HG03064 (cell line): ENCODE results near the gene TRAPPC2B.
"Not testable (repeated sequence)": the region's sequence is repeated elsewhere in the genome, so short reads cannot be mapped to it uniquely, and the experiment has no call there.

Experiments used
- ATAC-seq: cut with Tn5 transposase; IDR thresholded peaks from one replicate; pipeline ENCODE4 v1.9.1; 2021; ENCODE audit warnings: low read depth; ENCODE audit not compliant: unreplicated experiment

The TRAPPC2B gene

GRCh38 chr19:57366776-57367175 lies 3.4 kb downstream of the TRAPPC2B start:
- ATAC-seq: no peak

- no peak for ATAC-seq
Measured at GRCh38 chr19:57374179-57374578, 10.8 kb downstream of the TRAPPC2B start.

- not testable (repeated sequence) for ATAC-seq
Measured at GRCh38 chr19:57374647-57375046, 11.3 kb downstream of the TRAPPC2B start.

GRCh38 chr19:57376151-57376550 lies 12.8 kb downstream of the TRAPPC2B start:
- no peak for ATAC-seq

- no peak for ATAC-seq
Measured at GRCh38 chr19:57377498-57378146, 14.3 kb downstream of the TRAPPC2B start.

GRCh38 chr19:57380923-57381322 lies 17.6 kb downstream of the TRAPPC2B start:
- no peak for ATAC-seq

GRCh38 chr19:57382806-57383488 lies 19.6 kb downstream of the TRAPPC2B start:
- no peak for ATAC-seq

- no peak for ATAC-seq
Measured at GRCh38 chr19:57389194-57389729, 25.9 kb downstream of the TRAPPC2B start.

- peak; percentile 94 for ATAC-seq
Measured at GRCh38 chr19:57389730-57390598, 26.6 kb downstream of the TRAPPC2B start, which contains the start of gene ZNF548. Gene ZNF548, plus strand, starts transcription at chr19:57389854. Its CDS starts 246 bp downstream, at chr19:57390100.

GRCh38 chr19:57395710-57396109 lies 32.4 kb downstream of the TRAPPC2B start:
- no peak for ATAC-seq

- no peak for ATAC-seq
Measured at GRCh38 chr19:57398868-57399267, 35.5 kb downstream of the TRAPPC2B start.

GRCh38 chr19:57403737-57404563 lies 40.6 kb downstream of the TRAPPC2B start:
- ATAC-seq: no peak

GRCh38 chr19:57406516-57407123 lies 43.3 kb downstream of the TRAPPC2B start:
- ATAC-seq: no peak

GRCh38 chr19:57410877-57411671 lies 47.7 kb downstream of the TRAPPC2B start, which contains the start of gene ZNF17:
Gene ZNF17, plus strand, starts transcription at chr19:57411161. Its CDS starts 2,455 bp downstream, at chr19:57413616.
- ATAC-seq: peak; percentile 97
